T47D (cell line): Measurements from ENCODE around the gene RNF113B.

Source experiments
- DNase-seq, 2 experiments: peaks; one replicate each; pipeline versions ENCODE4 v3.0.0 to v3.0.0-alpha.2; 2011 to 2012; ENCODE audit warnings: low read depth in 1 of 2, low spot score in 1 of 2
- JUND ChIP-seq: IDR thresholded peaks from 2 replicates; pipeline ENCODE4 v1.6.1; 2012; ENCODE audit warnings: low read depth
- in situ Hi-C: cut with HindIII; loops from 2 replicates; pipeline ENCODE4 v1.10.0; 2016; ENCODE audit warnings: low sequenced_read_pairs, low pct_unique_long_range_greater_than_20kb

Gene RNF113B

GRCh38 chr13:98156259-98156658 lies 20.8 kb downstream of the RNF113B start:
- in situ Hi-C loops = no loop called here
- no peak for TF ChIP-seq JUND
- DNase-seq = no peak

GRCh38 chr13:98155475-98156109 lies 21.5 kb downstream of the RNF113B start:
- DNase-seq = peak in 1 of 2 experiments; percentile 41
- in situ Hi-C loops = no loop called here
- TF ChIP-seq JUND = no peak

GRCh38 chr13:98150832-98151479 lies 26.1 kb downstream of the RNF113B start:
- in situ Hi-C loops = no loop called here
- DNase-seq = no peak
- TF ChIP-seq JUND = no peak

- no peak for DNase-seq
- TF ChIP-seq JUND = no peak
- in situ Hi-C loops = no loop called here
Observed at GRCh38 chr13:98147521-98147920, 29.5 kb downstream of the RNF113B start.

GRCh38 chr13:98144801-98145350 lies 32.2 kb downstream of the RNF113B start:
- in situ Hi-C loops = no loop called here
- no peak for TF ChIP-seq JUND
- peak in 1 of 2 experiments; percentile 61 for DNase-seq

- TF ChIP-seq JUND = no peak
- in situ Hi-C loops = no loop called here
- no peak for DNase-seq
Observed at GRCh38 chr13:98144027-98144741, 32.9 kb downstream of the RNF113B start.

- in situ Hi-C loops = no loop called here
- no peak for TF ChIP-seq JUND
- DNase-seq = no peak
Observed at GRCh38 chr13:98143601-98144026, 33.5 kb downstream of the RNF113B start.

- DNase-seq = no peak
- no peak for TF ChIP-seq JUND
- in situ Hi-C loops = no loop called here
Observed at GRCh38 chr13:98143157-98143553, 33.9 kb downstream of the RNF113B start.

GRCh38 chr13:98142380-98143156 lies 34.5 kb downstream of the RNF113B start, which contains the start of gene FARP1:
FARP1 (plus strand) TSS chr13:98143094; CDS start chr13:98213243, 70,149 bp downstream.
- in situ Hi-C loops = no loop called here
- TF ChIP-seq JUND = no peak
- DNase-seq = peak; percentile 79 to 87

GRCh38 chr13:98141509-98142379 lies 35.3 kb downstream of the RNF113B start:
- in situ Hi-C loops = no loop called here
- no peak for DNase-seq
- no peak for TF ChIP-seq JUND

- no peak for TF ChIP-seq JUND
- in situ Hi-C loops = no loop called here
- no peak for DNase-seq
Observed at GRCh38 chr13:98141091-98141490, 36.0 kb downstream of the RNF113B start.
